Activated T-cell treated with anti-CD3 and anti-CD28 coated beads for 24 hours (primary cell): ENCODE results near the gene PTTG1IP2.
"Not testable (repeated sequence)": the region's sequence is repeated elsewhere in the genome, so short reads cannot be mapped to it uniquely, and the experiment has no call there.

ENCODE experiments used
- DNase-seq: peaks from one replicate; pipeline ENCODE4 v3.0.0-alpha.2; 2020; ENCODE audit warnings: low read depth

PTTG1IP2 gene

DNA sequence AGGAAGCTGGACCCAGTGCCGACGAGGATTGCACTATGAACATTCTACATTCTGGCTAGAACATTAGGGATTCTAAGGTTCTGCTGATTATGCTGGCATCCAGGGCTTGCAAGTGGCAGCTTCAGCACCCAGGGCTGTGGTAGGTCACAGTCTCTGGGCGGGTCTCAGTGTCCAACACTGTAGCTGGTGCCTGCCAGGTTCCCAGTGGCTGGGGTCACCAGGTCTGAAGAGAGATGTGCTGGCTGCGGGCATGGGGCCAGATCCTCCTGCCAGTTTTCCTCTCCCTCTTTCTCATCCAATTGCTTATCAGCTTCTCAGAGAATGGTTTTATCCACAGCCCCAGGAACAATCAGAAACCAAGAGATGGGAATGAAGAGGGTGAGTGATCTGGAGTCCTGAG, at the start of gene PTTG1IP2:
Gene PTTG1IP2 (plus strand): TSS at position 86 of the 400 bp plus-strand sequence. CDS start 148 bp downstream, at position 234.
- no peak for DNase-seq

DNA sequence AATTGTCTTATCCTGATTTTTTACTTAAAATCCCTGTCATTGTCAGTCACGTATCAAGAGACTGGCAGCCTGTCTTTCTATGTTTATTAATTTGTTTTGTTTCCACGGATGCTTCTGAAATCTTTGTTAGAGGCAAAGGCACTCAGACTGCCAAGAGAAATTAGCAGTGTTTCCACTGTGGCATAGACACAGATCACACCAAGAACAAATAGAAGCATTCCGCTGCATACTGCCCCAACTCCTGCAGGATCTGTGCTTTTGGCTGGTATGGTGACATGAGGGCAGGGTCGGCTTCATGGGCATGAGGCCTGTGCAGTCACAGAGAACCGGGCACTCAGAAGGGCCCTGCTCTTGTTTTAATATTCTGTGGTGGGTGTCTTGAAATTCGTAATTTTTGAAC, 47.8 kb upstream of the PTTG1IP2 start:
- DNase-seq: no peak

DNA sequence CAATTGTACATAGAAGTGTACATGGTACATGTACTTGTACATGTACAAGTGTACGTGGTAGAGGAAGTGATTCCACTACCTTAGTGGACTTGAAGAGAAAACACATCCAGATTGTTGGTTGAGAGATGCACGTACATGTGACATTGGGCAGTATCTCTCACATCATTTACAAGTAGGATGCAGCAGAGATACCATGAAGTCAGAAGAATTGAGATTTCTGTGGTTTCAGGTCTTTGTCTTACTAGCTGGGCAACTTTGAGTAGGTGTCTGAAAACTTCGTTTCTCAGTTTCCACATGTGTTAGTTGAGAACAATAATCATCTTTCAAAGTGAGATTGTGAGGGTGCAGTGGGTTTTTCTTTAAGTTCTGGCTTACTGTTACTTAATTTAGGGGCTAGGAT, 44.7 kb upstream of the PTTG1IP2 start:
- DNase-seq: no peak

DNA sequence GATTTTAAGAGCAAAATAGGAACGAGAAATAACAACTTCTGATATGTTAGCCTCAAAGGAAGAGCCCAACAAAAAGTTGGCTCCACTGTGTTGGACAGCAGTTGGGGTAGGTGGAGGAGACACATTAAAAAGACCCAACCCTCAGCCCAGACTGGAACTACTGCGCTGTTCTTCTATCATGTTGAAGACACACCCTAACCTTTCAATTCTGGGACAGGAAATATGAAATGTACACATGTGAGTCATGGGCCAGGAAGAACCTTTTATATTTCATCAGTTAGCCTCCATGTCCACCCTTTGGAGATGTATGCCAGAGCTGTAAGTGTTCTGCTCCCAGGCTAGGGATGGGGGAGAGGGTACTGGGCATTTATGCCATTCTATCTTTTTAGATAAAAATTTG, 44.1 kb upstream of the PTTG1IP2 start:
- no peak for DNase-seq

DNA sequence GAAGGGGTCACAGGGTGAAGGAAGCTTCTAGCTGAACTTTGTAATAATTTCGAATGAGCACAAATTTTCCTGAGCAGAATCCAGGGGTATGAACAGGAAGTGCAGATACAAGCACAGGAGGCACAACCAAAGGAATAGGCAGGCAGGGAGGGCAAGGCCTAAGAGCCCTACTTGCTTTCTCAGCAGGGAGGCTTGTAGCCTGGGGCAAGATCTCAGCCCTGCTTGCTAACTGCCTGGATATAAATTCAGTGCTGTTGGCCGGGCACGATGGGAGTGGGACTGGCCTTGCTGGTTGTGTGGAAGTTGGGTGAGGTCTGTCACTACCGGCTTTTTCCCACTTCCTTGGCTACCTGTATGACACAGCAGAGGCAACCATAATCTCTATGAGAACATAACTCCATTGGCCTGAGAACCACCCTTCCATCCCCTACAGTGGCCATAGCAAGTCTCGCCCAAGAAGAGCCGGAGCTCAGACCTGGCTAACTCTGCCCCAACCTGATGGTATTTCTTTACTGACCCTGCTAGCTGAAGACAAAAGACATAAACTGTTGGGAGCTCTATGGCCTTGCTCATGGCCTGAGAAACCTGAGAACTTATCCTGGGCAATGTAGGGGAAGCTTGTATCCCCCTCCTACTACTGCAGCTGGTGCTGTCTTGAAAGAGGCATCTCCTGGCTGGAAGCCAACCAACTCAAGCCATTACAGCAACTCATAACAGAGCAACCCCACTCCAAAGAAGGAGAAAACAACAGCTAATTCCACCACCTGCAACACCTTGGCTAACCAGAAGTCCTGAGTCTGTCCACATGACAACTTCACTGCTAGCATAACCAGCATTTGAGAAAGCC, 38.6 kb upstream of the PTTG1IP2 start:
- DNase-seq: no peak

DNA sequence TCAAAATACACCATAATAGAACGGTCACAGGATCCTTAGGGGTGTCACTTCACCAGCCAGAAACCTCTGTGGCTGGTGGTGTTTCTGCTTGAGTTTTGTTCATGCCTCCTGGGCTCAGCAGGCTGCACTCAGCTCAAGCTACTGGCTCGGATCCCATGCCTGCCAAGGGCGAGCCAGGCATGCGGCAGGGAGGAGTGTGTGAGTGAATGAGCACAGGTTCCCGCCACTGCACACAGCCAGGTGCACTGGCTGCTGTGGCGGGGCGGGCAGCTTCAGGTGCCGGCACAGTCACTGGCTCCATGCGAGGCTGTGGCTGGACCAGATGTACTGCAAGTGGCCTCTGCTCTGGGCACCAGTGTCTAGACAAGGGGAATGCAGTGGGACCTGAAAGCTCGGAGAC, 36.7 kb upstream of the PTTG1IP2 start:
- DNase-seq: no peak

DNA sequence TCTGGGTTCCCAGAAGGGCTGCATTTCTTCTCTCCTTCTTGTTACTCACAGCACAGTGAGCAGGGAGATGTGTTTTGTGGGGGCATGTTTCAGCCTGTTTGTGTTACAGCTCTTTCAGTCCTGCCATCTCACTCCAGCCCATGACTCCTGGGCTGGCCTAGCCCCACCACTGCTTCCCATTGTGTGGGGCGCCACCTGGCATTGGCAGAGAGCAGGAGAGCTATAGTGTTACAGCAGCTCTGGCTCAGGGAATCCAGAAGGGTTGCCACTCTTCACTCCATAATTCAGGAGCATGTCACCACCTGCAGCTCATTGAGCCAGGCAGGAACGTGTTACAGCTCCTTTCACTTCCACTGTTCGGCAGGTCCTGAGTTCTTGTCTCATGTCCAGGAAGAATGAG, 36.2 kb upstream of the PTTG1IP2 start:
- DNase-seq: no peak

DNA sequence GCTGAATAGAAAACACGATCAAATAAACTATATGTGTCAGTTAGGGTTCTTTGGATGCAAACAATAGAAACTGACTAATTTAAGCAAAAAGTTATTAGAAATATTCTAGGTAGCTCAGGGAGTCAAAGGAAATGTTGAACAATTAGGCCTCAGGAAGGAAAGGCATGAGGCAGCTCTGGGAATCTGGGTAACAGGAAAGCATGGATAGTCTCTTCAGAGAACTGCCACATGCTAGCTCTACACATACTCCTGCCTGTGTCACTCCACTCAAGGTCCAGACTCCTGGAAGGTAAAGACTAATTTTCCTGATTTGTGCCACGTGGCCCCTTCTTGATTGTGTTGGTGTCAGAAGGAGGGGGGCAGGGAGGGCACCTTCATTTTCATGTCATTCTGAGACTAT, 23.8 kb upstream of the PTTG1IP2 start:
- no peak for DNase-seq

DNA sequence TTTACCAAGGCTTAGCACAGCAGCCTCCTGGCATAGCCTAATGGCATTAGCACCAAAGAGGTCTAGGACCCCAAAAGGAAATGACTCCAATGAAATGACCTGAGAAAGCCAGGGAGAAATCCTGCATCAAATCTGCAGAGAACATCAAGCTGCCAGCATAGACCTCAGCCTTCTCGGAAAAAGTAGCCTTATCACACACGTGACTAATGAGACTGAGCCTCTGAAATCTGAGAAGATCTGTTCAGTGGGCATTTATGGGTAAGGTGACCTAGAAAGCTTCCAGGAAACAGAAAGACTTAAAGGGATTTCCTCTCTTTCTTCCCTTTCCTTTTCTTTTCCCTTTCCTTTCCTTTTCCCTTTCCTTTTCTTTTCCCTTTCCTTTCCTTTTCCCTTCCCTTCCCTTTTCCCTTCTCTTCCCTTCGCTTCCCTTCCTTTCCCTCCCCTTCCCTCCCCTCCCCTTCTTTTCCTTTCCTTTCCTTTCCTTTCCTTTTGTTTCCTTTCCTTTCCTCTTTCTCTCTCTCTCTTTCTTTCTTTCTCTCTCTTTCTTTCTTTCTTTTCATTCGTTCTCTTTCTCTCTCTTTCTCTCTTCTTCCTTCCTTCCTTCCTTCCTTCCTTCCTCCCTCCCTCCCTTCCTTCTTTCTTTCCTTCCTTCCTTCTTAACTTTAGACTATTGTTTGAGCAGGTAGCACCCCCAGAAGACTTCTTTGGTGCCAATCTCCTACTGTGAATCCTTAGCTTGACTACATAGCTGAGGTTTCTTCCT, 23.1 kb upstream of the PTTG1IP2 start:
- DNase-seq: no peak

DNA sequence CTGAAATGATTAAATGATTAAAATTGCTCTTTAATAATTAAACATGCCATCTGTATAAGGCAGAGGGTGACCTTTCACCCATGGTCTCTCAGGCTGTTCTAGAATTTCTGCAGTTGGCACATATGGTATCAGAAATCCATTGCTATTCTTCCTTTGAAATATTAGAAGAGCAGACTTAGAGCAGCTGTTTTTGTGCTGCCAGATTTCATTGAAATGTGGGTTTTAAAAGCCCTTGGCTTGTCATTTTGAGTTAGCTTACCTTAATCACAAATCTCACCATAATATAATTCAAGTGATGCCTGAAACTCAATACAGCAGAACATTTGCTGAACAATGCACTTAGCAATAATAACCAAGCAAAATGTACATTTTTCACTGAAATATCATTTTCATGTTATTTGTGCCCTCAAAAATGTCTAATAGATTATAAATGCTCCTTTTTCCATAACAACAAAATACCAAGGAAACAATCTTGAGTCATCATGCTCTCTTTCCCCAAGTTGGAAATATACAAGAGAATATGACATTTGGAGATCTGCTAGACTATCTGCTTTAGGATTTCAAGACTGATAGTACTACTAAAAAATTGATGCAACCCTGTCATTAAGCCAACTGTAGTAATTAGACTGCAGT, 16.1 kb upstream of the PTTG1IP2 start:
- DNase-seq: no peak

DNA sequence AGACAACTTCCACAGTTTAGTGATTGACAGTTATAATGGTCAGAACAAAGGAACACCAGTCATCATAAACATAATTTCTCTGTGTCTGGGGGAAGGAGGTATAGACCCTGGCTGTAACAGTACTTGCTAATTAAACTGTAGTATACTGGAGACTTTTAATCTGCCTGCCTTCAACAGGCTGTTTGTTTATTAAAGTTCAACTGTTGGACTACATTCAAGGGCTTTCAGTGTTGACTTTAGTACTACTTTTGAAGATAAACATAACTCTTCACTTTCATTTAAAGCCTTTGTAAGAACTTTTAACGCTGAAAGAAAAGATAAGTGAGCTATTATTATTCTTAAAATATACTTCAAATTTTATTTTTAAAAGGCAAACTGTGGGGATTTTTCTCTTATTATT, 15.5 kb upstream of the PTTG1IP2 start:
- DNase-seq: no peak

DNA sequence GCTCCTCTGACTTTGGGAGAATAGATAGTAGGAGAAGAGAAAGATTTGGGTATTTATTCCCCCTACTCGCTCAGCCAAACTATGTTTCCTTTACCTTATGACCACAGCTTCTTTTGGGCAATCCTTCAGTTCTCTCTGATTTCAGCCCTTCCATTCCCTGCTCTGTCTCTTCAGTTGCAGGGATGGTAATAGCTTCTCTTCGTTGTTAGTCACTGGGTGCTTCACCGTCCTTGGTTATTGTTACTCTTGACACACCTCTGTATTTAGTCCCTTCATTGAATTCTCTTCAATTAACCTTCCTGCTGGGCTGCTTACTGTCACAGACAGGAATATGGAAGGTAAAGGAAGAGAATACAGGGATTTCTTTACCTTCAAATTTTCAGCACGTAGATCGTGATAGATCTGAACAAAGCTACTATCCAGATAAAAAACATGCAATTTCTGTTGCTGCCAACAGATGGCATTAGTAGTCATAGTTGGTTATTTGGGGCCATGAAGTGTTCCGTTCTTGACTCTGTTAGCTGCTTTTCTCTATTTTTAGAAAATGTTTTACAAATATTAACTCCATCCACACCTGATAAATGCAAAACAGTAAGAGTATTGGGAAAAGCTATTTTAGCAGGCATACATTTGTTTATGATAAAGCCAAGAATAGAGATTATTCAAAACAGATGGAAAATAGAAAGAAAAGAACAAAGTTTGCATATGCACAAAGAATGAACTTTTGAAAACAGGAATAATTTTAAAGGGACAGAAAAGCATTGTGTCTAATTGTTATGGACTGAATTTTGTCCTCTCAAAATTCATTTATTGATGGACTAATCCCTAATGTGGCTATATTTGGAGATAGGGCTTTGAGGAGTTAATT, 14.0 kb upstream of the PTTG1IP2 start:
- DNase-seq: no peak

DNA sequence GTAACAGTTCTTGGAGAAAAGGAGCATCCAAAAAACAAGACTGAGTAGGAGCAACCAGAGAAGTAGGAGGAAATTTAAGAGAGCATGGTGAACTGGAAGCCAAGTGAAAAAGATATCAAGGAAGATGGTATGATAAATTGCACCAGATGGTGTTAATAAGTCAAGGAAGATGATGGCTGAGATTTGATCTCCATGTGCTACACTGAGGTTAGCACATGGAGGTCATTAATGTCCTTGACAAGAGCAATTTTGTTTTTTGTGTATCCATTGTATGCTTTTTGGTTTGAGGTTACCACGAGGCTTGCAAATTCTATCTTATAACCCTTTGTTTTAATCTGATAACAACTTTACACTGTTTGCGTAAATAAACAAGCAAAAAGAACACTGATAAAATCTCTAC, 11.3 kb upstream of the PTTG1IP2 start:
- DNase-seq: no peak

DNA sequence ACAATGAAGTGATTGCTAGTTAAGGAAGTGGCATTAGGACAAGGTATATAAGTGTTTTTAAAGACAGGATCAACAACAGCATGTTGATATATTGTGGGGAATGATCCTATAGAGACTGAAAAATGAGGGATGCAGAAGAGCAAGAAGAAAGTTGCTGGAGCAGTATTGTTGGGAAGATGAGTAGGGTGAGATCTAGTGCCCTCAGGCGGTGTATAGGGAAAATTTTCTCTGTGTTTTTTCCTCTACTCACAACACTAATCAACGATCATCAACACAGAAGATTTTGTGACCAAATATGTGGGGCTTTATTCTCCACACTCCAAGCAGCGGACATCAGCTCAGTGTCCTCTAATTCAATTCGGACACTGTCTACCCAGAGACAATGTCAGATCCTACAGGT, 9.6 kb upstream of the PTTG1IP2 start:
- no peak for DNase-seq

DNA sequence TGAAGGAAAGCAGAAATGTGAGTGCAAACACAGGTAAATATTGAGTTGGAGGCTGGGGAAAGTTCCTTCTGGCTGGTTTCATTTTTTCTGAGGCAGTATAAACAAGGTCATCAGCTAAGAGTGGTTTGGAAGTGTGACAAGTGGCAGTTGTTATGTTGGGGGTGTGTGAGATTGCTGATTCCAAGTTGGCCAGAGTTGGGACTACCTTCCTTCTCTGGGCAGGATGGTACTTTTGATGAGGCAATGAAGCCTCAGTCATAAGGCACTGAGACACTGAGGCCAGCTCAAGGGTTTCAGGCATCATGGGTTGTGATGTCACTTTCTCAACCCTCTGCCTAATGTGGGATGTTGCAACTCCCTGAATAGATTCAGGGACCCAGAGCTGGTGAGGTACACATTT, 8.2 kb upstream of the PTTG1IP2 start:
- no peak for DNase-seq

DNA sequence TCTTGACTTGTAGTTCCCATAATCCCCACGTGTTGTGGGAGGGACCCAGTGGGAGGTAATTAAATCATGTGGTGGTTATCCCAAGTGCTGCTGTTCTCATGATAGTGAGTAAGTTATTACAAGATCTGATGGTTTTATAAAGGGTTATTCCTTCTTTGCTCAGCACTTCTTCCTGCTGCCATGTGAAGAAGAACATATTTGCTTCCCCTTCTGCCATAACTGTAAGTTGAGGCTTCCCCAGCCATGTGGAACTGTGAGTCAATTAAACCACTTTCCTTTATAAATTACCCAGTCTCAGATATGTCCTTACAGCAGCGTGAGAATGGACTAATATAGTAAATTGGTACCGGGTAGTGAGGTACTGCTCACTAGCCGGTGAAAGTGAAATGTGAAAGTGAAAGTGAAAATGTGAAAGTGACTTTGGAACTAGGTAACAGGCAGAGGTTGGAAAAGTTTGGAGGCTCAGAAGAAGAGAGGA, 6.2 kb upstream of the PTTG1IP2 start:
- not testable (repeated sequence) for DNase-seq

DNA sequence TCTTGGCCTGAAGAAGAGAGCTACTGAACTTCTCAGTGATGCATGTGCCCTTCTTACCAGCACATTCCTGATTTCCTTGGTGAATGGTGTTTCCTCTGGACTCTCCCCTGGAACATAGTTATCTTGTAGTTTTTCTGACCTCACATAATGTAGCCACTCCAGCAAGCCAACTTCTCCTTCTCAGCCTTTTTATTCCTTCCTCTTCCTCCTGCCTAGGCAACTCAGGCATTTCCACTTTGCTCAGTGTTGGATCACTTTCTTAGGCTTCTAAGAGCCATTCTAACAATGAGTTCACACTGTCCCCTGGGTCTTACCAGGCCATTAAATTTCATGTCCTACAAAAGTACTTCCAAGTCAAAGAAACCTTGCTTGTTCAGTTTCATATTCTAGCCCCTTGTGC, 3.6 kb upstream of the PTTG1IP2 start:
- no peak for DNase-seq

DNA sequence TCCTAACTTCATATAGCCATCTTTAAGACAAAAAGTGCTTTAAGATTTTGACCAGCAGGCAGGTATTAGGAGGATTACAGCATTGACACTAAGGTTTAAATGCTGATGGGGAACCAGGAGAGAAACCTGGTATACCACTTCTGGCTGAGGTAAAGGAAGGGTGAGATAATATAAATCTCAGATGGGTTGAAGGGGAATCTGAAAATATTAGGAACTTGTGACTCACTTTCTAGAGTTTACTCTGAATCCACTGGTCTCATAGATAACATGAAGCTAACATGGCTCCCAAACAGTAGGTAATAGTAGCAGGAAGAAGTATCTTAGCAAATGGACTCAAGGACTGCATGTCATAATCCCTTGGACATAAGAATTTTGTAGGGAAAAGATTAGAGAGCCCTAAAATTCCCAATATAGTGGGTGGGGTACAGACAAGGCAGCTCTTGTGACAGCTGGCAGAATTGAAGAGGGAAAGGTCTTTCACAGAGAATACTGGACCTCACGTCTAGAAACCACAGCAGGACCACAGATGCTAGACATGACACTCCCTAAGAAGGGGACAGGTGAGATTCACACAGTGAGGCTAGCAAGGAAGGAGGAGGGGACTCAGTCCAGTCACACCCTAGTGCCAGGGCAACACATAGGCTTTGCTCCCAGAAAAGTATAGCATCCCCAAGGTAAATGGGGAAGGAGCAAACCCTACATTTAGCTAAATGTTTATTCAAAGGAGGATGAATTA, 3.5 kb downstream of the PTTG1IP2 start:
- DNase-seq: no peak

DNA sequence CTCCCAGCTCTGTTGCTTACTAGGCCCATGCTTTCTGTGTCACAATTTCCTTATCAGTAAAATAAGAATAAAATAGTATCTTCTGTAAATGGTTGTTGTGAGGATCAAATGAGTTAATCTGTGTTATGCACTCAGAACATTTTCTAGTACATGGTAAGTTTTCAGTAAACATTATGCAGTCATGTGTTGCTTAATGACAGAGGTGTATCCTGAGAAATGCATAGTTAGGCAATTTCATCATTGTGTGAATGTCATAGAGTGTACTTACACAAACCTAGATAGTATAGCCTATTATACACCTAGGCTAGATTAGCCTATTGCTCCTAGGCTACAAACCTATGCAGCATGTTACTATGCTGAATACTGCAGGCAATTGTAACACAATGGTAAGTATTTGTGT, 4.4 kb downstream of the PTTG1IP2 start:
- no peak for DNase-seq

DNA sequence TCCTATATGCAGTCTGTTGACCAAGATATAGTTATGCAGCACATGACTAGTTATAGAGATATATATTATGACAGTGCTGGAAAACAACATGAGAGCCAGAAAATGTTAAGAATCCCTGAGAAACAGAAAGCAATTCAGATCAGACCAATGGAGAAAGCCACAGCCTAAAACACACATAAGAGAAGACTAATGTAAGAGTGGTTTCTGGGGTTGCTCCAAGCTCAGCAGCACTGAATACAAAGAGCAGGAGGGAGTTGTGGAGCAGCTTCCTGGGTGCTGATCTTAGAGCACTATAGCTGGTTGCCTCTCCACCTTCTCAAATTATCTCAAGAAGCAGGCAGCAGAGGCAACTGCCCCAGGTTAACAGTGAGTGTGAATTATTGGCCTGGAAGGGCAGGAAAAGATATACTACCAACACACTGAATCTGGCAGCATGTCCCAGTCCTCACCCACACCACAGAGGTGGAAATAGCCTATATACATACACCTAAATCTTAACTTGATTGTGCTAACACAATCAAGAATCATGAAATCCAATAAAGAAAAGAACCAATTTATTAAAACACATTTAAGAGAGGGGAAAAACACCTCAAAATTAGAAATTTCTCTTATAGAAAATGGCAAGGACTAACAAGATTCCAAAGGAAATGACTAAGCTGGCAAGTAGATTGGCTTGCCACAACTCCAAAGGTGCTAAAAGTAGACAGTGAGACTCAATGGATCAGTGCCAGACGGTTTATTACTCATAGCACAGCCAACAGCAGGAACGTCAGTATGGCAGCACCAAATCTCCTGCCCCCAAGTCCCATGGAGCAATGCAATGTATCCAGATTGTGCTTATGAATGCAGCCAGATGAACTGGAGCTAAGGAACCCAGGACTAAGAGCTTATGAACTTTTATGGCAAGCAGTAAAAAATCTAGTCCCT, 5.1 kb downstream of the PTTG1IP2 start:
- no peak for DNase-seq
